Hippocampal formation (tissue), 2 donors: ENCODE results near the gene KRTAP5-6.

Experiments used
- DNase-seq, 2 donors: peaks; one replicate each; lab custom pipeline; 2025; lab: John Stamatoyannopoulos, UW

KRTAP5-6 gene, protein sequence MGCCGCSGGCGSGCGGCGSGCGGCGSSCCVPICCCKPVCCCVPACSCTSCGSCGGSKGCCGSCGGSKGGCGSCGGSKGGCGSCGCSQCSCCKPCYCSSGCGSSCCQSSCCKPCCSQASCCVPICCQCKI

GRCh38 chr11:1696608-1697570 lies at the start of gene KRTAP5-6:
Gene KRTAP5-6, plus strand, starts transcription at chr11:1697195. Its CDS starts 51 bp downstream, at chr11:1697246.
- DNase-seq: no peak

DNA sequence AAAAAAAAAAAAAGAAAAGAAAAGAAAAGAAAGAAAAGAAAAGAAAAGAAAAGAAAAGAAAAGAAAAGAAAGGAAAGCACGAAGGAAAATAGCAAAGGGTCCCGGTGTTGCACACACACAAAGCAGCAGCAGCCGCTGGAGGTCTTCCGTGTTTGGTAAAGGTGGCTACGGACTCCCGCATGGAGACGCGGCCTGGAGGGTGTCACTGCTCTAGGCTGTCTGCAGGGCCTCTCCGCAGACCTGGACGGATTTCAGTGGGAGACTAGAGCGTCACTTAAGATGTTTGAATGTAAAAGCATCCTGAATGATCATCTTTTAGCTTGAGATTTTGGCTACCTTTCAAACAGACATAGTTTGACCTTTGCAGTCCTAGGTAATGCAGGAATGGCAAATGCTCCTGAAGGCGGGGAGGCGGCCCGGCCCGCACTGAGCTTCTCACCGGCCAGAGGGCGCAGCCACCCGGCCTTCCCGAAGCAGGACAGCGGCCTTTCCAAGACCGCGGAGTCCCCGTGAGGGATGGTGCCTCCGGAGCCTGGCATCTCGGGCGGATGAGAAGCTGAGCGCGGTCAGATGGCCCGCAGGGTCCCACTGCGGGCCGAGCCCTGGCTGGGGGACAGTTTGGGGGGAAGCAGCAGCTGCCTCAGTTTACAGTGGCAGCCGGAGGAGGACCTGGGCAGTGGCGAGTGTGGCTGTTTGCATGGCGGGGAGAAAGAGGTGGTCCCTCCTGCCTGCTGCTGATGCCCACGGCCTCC lies 48.9 kb upstream of the KRTAP5-6 start:
- DNase-seq: no peak

GRCh38 chr11:1648653-1649420 lies 48.2 kb upstream of the KRTAP5-6 start:
- no peak for DNase-seq

DNA sequence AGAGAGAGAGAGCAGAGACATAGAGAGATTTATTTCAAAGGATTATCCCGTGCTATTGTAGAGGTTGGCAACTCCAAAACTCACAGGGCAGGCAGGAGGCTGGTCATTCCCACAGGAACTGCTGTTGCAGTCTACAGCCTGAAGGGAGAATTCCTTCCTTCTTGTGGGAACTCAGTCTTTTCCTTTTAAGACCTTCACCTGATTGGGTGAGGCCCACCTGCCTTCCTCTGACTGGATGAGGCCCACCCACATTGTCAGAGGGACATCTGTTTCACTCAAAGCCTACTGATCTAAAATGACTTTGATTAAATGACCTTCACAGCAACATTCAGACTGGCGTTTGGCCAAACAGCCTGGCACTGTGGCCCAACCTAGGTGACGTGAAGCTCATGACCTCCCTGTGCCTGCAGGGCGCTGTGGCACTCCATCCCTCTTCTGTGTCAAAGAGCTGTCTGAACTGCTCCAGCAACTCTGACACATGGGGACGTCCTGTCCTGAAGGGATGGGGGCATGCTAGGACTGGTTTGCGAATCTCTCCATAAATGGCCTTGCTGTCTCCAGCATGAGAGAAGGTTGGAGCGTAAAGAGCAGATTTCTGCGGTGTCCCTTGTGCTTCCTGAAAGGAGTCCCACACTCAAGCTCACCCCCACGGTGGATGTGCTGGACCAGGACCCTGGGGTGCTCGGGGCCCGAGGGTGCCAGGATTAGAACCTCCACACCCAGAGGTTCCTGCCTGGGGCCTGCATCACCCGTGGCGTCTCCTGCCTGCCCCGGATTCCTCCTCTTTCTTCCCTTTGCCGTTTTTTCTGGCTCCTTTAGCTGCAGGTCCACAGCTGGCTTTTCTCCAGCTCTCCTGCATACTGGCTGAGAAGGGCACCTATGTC lies 46.7 kb upstream of the KRTAP5-6 start:
- DNase-seq: no peak

DNA sequence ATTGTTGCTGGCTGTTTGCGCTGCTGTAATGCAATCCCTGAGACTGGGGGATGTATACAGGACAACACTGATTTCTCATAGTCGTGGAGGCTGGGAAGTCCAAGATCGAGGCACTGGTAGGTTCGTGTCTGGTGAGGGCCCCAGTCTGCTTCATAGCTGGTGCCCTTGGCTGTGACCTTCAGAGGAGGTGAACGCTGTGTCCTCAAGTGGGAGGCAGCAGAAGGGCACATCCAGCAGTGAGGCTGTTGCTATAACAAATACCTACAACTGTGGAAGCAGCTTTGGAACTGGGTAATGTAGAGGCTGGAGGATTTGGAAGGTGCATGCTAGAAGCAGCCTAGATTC lies 46.1 kb upstream of the KRTAP5-6 start:
- no peak for DNase-seq

GRCh38 chr11:1651411-1651980 lies 45.5 kb upstream of the KRTAP5-6 start:
- no peak for DNase-seq

DNA sequence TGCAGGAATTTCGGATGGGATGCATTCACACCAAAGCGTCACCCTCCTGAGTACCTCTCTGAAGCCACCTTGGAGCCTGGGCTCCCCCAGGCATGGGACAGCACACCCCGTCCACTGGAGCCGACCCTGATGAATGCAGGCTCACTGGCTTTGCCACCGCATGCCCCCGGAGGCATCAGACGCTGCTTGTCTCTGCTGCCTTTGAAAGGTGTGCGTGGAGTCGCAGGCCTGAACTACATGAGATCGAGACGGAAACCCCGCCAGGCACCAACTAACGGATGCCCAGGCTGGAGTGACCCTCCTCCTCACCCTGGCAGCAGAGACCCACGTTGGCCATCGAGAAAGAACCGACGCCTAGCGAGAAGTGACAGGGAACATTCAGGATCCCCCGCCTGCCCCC lies 45.0 kb upstream of the KRTAP5-6 start:
- no peak for DNase-seq

DNA sequence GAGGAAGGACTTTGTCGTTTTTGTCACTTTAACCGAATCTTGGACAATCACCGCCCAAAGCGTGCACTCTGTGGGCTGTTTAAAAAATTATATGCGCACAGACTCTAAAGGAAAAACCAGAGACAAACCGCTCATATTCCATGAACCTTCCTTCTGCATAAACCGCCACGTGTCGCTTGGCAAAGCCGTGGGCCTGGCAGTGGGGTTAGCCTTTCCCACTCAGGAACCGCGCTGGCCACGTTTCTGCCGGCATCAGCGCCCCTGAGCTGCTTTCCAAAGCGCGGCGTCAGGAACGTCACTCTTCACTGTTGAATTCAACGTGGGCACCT lies 44.6 kb upstream of the KRTAP5-6 start:
- no peak for DNase-seq

DNA sequence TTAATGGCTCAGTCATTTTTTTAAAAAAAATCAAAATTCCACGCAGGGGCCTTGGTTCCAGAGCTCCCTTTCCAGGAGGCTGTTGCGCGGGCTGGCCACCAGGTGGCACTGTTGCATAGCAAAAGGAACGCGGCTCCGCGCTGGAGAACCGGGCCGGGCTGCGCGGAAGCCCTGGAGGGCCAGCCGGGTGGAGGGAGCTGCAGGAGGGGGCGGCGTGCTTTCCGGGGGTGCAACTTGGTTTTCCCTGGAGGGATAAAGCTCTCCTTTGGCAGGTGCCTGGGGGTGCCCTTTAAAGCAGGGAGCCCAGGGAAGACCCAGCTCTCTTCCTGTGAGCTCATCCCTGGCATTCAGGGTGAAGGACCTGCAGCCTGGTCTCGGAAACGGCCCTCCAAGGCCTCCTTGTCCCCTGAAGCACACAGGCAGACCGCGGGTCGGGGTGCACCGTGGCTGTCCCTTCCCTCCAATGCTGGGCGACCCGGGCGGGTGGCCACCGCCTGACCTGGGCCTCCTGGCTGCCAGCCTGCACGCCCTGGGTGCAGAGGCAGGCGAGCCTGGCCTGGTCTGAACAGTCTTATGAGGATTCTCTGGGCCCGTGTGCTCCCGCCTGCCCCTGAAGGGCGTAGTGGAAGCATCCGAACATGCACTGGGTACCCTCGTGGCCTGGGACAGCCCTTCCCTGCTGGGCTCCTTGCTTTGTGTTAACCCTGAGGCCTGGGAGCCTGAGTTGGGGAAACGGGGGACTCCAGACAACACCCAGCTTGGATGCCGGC lies 44.0 kb upstream of the KRTAP5-6 start:
- DNase-seq: peak; percentile 37 to 65

- no peak for DNase-seq
Measured at GRCh38 chr11:1653541-1654387, 43.2 kb upstream of the KRTAP5-6 start.

DNA sequence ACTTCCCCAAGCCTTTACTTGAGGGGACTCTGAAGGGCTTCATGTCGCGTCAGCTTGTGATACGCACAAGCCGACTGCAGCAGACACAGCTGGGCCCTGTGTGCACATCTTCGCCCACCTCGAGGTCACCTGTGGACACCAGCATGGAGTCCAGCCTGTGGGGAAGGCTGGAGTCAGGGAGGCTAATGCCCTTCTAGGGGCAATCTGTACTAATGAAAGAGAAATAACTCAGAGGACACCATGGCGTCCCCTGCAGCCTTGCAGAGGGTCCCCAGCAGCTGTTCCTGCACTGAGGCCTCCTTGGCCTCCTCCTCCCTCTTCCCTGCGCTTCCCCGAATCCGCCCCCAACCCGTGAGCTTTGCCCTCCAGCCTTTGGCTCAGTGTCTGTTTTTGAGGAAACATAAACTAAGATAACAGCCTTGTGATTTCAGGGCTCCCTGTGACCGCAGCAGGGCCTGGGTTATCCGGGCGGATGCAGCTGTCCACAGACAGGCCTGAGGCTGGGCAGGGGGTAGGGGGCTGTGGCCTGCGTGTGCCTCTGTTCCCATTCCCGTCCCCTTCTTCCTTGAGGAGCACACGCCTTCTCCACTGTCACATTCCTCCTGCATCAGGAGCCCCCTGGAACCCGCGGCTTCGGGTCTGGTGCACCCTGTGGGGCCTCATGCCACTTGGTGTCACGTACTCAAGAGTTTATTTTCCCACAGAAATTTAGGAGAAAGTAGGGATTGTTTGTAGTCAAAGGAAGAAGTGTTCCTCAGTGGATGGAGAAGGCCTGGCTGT lies 42.4 kb upstream of the KRTAP5-6 start:
- no peak for DNase-seq

GRCh38 chr11:1655168-1656060 lies 41.6 kb upstream of the KRTAP5-6 start:
- DNase-seq: no peak

DNA sequence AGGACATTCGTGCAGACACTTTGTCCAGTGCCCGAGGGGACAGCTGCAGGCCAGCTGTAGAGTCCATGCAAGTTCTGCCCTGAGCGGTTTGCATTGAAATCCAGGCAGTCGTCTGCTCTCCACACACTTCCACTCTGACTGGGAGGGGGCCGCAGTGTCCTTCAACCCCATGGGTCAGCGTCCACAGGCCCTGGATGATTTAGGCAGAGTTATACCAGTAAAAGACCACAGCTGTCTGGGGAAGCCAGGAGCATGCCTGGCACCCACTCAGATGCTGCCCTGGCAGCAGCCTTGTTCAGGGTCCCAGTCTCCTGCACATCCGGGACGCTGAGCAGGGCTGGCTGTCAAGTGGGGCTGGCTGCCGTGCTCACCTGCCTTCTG lies 40.9 kb upstream of the KRTAP5-6 start:
- no peak for DNase-seq

GRCh38 chr11:1656670-1657069 lies 40.3 kb upstream of the KRTAP5-6 start:
- DNase-seq: no peak

GRCh38 chr11:1659506-1659905 lies 37.5 kb upstream of the KRTAP5-6 start:
- no peak for DNase-seq

GRCh38 chr11:1660111-1660867 lies 36.7 kb upstream of the KRTAP5-6 start:
- no peak for DNase-seq
